ENCODE measurements around the gene DYNC2H1.

The DYNC2H1 gene, protein sequence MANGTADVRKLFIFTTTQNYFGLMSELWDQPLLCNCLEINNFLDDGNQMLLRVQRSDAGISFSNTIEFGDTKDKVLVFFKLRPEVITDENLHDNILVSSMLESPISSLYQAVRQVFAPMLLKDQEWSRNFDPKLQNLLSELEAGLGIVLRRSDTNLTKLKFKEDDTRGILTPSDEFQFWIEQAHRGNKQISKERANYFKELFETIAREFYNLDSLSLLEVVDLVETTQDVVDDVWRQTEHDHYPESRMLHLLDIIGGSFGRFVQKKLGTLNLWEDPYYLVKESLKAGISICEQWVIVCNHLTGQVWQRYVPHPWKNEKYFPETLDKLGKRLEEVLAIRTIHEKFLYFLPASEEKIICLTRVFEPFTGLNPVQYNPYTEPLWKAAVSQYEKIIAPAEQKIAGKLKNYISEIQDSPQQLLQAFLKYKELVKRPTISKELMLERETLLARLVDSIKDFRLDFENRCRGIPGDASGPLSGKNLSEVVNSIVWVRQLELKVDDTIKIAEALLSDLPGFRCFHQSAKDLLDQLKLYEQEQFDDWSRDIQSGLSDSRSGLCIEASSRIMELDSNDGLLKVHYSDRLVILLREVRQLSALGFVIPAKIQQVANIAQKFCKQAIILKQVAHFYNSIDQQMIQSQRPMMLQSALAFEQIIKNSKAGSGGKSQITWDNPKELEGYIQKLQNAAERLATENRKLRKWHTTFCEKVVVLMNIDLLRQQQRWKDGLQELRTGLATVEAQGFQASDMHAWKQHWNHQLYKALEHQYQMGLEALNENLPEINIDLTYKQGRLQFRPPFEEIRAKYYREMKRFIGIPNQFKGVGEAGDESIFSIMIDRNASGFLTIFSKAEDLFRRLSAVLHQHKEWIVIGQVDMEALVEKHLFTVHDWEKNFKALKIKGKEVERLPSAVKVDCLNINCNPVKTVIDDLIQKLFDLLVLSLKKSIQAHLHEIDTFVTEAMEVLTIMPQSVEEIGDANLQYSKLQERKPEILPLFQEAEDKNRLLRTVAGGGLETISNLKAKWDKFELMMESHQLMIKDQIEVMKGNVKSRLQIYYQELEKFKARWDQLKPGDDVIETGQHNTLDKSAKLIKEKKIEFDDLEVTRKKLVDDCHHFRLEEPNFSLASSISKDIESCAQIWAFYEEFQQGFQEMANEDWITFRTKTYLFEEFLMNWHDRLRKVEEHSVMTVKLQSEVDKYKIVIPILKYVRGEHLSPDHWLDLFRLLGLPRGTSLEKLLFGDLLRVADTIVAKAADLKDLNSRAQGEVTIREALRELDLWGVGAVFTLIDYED (N-terminal part only)

DNA sequence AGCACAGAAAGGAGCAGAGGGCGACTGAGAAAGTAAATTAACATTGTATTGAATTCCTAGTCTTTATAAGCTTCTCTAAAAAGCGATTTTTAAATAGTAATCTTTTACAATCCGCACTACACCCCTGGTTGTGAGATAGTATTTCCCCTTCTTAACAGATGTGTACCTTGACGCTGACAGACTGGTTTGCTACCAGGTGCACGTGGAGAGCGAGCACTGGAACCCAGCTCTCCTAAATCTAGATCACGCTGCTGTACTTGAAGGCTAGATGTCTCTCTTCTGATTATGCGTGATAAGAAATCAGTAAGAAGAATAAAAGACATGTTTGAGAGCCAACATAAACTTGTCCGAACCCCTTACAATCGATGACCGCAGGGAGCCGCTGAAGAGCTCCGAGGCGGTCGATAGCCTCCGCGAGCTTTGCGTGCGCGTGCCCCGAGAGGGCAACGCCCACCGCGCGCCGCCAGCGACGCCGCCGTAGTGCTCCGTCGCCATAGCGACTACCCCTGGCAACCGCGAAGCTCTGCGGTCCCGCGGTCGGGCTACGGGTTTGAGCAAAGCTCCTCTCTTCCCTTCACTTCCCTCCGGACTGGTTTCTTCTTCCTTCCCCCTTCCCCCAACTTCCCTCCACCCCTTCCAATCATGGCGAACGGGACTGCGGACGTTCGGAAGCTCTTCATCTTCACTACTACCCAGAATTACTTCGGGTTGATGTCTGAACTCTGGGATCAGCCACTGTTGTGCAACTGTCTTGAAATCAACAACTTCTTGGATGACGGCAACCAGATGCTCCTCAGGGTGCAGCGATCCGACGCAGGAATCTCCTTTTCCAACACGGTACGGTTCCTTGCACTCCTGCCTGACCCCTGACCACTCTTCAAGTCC is at the start of gene DYNC2H1:
DYNC2H1 (plus strand) TSS at position 494 of the 885 bp plus-strand sequence; CDS start at position 643, 149 bp downstream.
- DNase-seq (ENCODE audit: low read depth): peak; percentile 82

DNA sequence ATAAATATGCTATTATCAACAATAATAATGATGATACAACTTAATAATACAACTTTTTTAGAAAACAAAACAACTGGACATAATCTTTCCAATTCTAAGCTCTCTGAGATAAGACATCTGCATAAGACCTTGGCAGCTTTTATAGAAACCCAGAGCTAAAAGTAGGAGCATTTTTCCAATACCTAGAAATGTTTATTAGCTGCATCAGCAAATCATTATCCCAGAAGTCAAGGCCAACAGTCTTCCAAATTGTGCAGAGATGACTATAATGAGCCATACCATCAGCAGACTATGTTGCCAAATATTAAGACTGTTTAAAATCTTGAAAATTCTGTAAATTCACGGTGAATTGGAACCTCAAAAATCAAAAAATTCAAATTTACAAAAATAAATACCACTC is 47.6 kb upstream of the DYNC2H1 start:
- DNase-seq (ENCODE audit: low read depth): no peak

DNA sequence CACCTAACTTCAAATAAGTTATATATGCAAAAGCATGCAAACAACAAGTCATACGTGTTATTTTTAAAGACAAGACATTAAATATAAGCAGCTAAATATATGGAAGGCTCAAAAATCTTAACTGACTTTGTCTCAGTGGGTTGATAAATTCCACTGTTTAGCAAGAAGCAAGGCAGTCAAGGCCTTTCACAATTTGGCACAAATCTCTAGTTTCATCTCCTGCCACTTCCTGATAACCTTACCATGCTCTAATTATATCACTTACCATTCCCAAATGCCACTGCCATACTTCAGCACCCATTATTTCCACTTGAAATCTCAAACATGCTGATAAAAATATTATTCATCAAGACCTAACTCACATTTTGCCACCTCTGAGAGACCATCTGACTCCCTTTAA is 42.1 kb upstream of the DYNC2H1 start:
- DNase-seq (ENCODE audit: low read depth): no peak

DNA sequence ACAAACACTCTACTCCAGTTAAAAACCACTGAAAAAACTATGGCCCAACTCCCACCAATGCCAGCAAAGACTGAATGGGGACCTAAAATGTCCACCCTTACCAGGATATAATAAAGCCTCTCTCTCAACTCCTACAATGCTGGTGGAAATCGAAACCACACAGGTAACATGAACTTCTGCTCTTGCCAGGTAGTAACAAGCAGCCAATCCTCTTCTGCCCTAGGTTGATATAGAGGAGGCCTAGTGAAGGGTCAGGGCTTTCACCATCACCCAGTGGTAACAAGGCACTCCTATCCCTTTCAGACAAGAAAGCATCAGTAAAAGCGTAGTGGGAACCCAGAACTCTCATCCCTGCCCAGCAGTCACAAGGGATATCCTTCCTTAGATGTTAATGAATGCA is 39.9 kb upstream of the DYNC2H1 start:
- DNase-seq (ENCODE audit: low read depth): no peak

DNA sequence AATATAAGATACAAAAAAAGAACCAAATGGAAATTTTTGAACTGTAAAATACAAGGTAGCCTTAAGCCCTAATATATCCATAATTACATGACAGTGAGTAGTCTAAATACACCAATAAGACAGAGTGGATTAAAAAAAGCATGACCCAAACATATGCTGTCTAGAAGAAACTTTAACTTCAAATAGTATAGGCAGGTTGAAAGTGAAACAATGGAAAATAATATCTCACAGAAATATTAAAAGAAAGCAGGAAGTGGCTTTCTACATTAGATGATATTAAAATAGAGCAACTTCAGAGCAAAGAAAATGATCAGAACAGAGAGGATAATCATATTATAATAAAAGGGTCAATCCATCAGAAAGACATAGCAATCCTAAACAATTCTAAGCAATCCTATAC is 39.1 kb upstream of the DYNC2H1 start:
- no peak for DNase-seq (ENCODE audit: low read depth)

DNA sequence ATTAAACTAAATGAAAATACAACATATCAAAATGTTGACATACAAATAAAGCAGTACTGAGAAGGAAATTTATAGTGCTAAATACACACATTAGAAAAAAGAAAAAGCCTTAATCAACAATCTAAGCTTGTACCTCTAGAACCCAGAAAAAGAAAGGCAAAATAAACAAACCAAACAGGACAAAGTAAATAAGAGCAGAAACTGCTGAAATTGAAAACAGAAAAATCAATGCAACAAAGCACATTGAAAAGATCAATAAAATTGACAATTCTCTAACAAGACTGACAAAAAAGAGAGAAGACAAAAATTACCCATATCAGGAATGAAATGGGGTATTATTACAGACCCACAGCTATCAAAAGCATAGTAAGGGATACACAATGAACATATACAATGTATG is 38.2 kb upstream of the DYNC2H1 start:
- DNase-seq (ENCODE audit: low read depth): no peak

DNA sequence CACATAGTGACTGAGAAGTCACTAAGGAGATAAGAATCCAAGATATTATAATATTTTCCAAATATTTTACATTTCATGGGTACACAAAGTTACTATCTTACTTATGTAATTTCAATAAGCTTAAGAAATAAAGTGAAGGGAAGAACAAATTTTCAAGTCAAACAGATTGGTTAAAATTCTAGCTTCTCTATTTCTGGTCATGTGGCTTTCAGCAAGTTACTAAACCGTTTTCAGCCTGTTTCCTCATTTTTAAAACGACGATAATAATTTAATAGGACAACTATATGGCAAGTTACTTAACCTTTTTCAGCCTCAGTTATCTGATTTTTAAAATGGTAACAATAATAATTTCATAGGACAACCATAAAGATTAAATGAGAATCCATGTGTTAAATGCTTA is 32.9 kb upstream of the DYNC2H1 start:
- DNase-seq (ENCODE audit: low read depth): no peak

DNA sequence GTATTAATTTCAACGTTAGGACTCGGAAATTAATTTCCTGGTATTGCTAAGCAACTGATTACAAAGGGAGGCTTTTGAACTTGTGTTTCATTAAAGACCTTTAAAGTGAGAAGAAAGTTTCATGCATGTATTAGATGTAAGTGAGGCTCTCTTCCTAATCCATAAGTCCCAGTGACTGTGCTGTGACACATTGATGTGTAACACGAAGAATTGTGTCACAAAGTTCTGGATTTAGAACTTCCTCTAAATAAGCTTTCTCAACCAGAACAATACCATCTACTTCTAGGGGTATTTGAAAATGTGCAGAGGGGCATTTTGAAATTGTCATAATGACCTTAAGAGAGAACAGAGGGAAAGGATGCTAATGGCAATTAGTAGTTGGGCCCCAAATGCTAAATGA is 31.7 kb upstream of the DYNC2H1 start:
- no peak for DNase-seq (ENCODE audit: low read depth)

DNA sequence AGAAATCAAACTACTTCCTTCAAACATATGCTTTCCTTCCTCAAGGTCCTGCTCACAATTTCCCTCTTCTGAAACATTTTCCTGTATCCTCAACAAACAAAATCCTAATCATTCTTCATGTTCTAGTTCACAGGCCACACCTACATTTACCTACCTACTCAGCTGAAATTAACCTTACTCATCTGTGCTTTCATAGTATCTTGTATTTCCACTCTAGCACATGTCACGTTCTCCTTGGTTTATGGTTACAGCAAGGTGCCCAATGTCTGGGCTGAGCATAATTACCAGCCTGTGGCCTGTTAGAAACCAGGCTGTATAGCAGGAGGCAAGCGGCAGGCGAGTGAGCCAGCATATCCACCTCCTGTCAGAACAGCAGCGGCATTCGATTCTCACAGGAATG is 30.5 kb upstream of the DYNC2H1 start:
- DNase-seq (ENCODE audit: low read depth): no peak

DNA sequence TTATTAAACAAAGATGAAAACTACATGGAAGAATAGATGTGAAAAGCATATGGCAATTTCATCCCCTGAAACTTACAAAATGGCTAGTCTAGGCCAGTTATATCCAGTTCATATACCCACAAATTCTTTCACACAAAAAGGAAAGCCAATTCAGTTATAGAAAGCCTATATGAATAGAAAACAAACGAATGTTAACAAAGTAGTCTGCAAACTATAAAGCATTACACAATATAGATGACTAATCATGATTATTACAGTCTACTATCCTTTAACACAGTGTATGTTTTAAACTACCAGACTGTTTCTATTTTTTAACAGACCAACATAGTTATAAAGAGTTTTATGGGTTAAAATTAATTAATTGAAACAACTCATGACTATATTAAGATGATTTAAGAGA is 29.4 kb upstream of the DYNC2H1 start:
- DNase-seq (ENCODE audit: low read depth): no peak

DNA sequence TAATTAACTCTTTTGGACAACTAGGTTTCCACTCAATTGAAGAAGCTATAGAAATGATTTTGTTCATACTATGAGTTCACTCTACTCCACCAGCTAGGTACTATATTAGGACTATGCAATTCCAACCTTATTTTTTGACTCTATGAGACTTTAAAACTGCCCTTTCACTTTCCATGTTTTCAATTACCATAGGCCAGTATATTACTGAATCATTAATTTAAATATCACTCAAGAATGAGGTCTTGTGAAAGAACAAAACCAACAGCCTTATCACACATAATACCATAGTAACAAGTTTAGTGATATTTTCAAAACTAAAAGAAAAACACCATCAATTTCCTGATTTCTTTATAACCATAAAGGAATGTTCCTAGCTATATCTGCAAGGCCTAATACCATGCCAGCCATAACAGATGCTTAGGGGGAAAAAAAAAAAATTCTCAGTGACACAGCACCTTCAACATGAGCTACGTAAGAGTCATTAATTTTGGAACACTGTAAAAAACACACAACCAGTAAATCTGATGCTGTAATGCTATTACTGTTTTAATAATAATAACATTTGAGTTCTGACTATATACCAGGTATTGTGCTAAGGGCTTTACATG is 23.4 kb upstream of the DYNC2H1 start:
- no peak for DNase-seq (ENCODE audit: low read depth)

DNA sequence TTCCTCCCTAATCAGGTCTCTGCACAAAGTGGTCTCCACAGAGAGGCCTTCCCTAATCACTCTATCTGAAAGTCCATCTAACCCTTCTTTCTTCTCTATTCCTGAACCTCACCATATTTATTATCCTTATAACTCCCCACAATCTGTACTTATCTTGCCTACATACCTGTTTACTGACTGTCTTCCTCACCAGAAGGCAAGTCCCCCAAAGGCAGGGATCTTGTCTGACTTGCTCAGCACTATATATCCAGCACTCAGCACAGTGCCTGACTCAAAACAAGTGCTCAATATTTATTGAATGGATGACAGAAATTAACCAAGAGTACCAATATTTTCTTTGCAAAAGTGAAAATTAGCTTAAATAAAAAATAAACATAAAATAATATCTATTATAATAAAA is 22.8 kb upstream of the DYNC2H1 start:
- DNase-seq (ENCODE audit: low read depth): no peak

DNA sequence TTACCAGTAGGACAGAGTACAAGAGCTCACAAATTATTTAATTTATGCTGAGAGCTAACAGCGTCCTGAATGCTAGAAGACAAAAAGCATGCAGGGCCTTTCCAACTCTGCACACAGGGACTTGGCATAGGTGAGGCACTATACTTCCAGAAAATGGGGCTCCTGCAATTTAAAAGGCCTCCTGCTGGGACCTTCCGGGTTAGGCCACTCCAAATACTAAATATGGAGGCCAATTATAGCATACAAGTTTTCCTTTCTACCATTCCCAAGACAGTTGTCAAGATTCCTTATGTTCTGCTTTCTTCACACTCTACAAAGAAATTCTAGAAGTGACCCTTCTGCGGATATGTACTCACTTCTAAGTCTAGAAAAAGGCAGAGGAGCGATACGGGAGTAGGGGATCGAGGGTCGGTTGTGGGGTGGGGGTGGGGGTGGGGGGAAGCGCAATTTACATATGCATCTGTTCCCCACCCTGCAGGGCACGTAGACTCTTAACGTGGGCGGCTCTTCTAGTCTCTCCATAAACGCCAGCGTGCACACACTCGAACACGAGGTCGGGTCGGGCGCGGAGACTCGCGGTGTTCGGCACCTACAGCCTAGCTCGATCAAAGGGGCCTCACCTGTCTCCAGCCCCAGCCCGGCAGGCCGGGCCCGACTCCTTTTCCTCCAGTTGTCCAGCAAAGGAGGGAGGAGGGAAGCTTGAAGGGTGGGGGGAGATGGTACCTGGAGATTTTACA is 18.0 kb upstream of the DYNC2H1 start:
- peak; percentile 16 for DNase-seq (ENCODE audit: low read depth)

DNA sequence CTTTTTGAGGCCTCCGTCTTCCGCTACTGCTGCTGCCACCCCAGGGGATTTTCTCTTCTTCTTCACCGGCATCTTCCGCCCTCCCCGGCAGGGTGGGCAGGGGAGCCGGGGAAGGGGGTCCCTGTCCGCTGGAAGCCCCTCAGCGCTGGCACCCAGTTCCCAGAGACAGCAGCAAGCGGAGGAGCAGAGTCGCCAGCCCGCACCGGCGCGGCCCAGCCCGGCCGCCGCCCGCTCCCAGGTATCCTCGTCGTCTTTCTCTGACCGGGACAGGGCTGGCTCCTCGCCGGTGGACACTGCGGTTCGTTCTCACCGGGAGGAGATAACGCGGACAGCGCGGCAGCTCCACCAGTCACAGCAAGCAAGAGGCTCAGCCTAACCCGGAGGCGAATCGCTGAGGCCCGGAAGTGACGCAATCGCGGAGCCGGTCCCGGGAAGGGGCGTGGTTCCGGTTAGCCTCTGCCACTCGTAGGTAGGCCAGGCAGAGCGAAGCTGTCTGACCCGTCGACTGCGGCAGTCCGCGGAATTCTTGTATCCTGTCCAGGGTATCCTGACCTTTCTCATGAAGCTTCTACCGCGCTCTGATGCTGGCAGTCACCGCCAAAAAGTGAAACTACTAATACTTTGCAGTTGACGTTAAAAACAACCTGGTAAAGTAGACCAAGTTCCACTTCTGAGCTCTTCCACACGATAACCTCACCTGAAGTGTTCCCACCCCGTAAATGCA is 17.3 kb upstream of the DYNC2H1 start, which contains the start of gene DCUN1D5:
DCUN1D5 (minus strand) TSS at position 360 of the 724 bp plus-strand sequence; CDS start at position 72, 288 bp downstream.
- peak; percentile 93 for DNase-seq (ENCODE audit: low read depth)

DNA sequence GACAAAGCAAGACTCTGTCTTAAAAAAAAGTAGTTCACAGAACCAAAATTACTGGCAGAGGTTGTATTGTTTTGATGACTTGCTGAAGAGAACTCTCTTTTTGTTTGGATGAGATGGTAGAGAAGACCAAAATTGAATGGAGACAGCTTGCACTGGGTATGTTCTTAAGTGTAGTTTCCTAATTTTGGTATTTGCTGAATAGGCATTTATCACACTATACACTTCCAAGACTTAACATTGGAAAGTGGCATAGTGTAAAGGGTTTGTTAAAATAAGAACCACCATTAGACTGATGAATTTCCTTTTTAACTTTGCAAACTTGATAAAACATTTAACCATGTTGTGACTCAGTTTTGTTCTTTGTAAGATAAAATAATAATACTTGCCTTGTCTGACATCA is 11.9 kb upstream of the DYNC2H1 start:
- no peak for DNase-seq (ENCODE audit: low read depth)

DNA sequence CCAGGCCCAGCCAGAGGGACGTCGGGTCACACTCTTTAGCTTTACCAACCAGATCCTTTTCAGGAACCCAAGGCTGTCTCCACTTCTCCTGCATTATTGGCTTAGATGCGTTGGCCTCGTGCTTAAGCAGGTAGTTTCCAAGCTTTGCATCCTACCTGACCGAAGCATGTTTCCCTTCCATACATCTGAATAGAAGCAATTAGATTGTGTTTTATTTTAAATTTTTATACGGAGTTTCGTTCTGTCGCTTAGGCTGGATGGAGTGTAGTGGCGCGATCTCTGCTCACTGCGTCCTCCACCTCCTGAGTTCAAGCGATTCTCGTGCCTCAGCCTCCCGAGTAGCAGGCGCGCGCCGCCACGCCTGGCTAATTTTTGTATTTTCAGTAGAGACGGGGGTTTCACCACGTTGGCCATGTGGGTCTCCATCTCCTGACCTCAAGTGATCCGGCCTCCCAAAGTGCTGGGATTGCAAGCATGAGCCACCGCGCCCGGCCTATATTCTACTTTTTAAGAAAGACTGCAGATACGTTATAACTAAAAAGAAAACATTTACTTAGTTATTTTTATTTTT is 677 bp downstream of the DYNC2H1 start:
- no peak for DNase-seq (ENCODE audit: low read depth)

DNA sequence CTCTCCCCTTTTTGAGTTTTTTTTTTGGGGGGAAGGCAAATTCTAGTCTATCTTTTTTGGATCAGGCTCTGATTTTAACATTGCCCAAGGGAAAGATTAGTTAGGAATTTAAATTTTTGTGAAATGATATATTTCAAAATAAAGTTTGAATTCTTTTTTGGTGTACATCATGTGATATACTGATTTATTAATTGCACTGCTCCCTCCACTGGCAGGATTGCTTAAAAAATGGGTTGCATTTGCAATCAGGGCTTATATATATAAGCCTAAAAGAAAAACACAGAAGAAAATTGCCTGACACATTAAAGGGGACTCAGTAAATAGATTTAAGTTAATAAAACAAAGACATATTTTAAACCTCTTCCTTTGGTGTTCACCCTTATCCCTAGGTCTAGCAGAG is 1.2 kb downstream of the DYNC2H1 start:
- DNase-seq (ENCODE audit: low read depth): no peak

DNA sequence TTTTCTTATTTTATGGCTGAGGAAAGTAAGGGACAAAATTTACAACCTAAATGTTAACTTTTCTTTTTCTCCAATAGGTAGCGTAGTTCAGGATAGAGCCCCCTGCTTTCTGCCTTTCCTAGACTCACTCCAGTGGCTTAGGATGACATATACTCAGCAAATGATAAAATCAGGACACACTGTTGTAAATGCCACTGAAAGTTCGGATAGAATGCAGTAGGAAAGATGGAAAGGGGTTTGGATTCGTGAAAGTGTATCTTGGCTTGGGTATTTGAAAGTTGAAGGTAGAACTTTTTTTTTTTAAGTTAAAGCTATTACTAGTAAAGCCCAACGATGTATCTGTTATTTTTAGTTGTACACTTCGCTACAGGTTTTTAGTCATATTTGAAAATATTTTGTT is 2.2 kb downstream of the DYNC2H1 start:
- no peak for DNase-seq (ENCODE audit: low read depth)

DNA sequence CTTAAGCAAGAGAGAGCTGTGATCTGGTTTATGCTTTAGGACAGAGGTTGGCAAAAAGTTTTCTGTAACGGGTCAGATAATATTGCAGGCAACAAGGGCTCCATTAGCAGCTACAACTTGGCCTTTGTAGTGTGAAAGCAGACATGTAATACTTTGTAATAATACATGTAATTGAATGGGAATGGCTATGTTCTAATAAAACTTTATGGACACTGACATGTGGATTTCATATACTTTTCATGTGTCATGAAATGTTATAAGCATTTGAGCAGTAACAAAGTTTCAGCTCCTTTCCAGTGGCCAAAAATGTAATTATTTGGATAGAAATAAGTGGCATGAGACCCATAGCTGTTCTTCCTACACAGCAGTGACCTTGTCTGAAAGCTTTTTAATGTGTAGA is 3.1 kb downstream of the DYNC2H1 start:
- DNase-seq (ENCODE audit: low read depth): no peak
